OCI-LY1 (cell line): Measurements from ENCODE around the gene PCSK5.

Experiments used
- H2AFZ ChIP-seq: fragments of 200-600 bp; sonication (generic), shearing (Covaris generic); 2 replicates; pipeline ENCODE4 v1.6.0; 2014; ENCODE audit warnings: antibody characterized with exemption, mild to moderate bottlenecking, low read length
- H3F3A ChIP-seq: fragments of 200-600 bp; sonication (generic), shearing (Covaris generic); 2 replicates; pipeline ENCODE4 v1.6.0; 2014; ENCODE audit warnings: mild to moderate bottlenecking, antibody characterized with exemption, low read length, moderate library complexity; ENCODE audit not compliant: insufficient read depth
- H3K27ac ChIP-seq: fragments of 200-600 bp; sonication (generic); 2 replicates; pipeline ENCODE4 v1.5.1; 2014; ENCODE audit warnings: low read length, mixed run types, mild to moderate bottlenecking, low read depth; ENCODE audit not compliant: poor library complexity, severe bottlenecking
- H3K27me3 ChIP-seq: fragments of 200-600 bp; sonication (generic); 2 replicates; pipeline ENCODE4 v1.6.0; 2014; ENCODE audit warnings: antibody characterized with exemption, mild to moderate bottlenecking, low read length, moderate library complexity; ENCODE audit not compliant: insufficient read depth
- H3K36me3 ChIP-seq: fragments of 200-600 bp; sonication (generic); 2 replicates; pipeline ENCODE4 v1.6.1; 2014; ENCODE audit warnings: mild to moderate bottlenecking, antibody characterized with exemption, low read length, moderate library complexity, mixed read lengths; ENCODE audit not compliant: insufficient read depth
- H3K4me1 ChIP-seq: fragments of 200-600 bp; sonication (generic); 2 replicates; pipeline ENCODE4 v1.5.1; 2014; ENCODE audit warnings: mild to moderate bottlenecking, low read length, moderate library complexity; ENCODE audit not compliant: insufficient read depth, severe bottlenecking
- H3K4me2 ChIP-seq: fragments of 200-600 bp; sonication (generic), shearing (Covaris generic); 2 replicates; pipeline ENCODE4 v1.6.1; 2014; ENCODE audit warnings: low read length
- H3K4me3 ChIP-seq: fragments of 200-600 bp; sonication (generic); 2 replicates; pipeline ENCODE4 v1.5.1; 2014; ENCODE audit warnings: low read length, low read depth, mild to moderate bottlenecking, mixed read lengths; ENCODE audit not compliant: poor library complexity, severe bottlenecking
- H3K79me2 ChIP-seq: fragments of 200-600 bp; shearing (Covaris generic); 2 replicates; pipeline ENCODE4 v1.6.1; 2016; ENCODE audit warnings: mixed run types, low read length, mixed read lengths; ENCODE audit not compliant: insufficient read depth
- H3K9ac ChIP-seq: fragments of 200-600 bp; sonication (generic), shearing (Covaris generic); 2 replicates; pipeline ENCODE4 v1.6.1; 2014; ENCODE audit warnings: mild to moderate bottlenecking, low read length, mixed read lengths
- H3K9me2 ChIP-seq: fragments of 200-600 bp; sonication (generic), shearing (Covaris generic); 2 replicates; pipeline ENCODE4 v1.6.1; 2014; ENCODE audit warnings: low read depth, mild to moderate bottlenecking, low read length, mixed read lengths
- H3K9me3 ChIP-seq: fragments of 200-600 bp; shearing (Covaris generic); 2 replicates; pipeline ENCODE4 v1.6.1; 2014; ENCODE audit warnings: low read length, mixed read lengths
- H4K20me1 ChIP-seq: fragments of 200-600 bp; sonication (generic), shearing (Covaris generic); 2 replicates; pipeline ENCODE4 v1.6.0; 2016; ENCODE audit warnings: mild to moderate bottlenecking, low read length; ENCODE audit not compliant: insufficient read depth
- EZH2 ChIP-seq: fragments of 200-600 bp; sonication (generic), shearing (Covaris generic); IDR thresholded peaks from 2 replicates; pipeline ENCODE4 v1.8.0; 2017; ENCODE audit warnings: borderline replicate concordance, mixed run types, mild to moderate bottlenecking, antibody characterized with exemption, low read length, moderate library complexity, mixed read lengths
- TF ChIP-seq, protein P1 (sequence below): fragments of 200-600 bp; sonication (generic), shearing (Covaris generic); IDR thresholded peaks from 2 replicates; pipeline ENCODE4 v1.5.1; 2017; ENCODE audit warnings: mild to moderate bottlenecking, antibody characterized with exemption, low read length, moderate library complexity, mixed read lengths

PCSK5 gene

DNA sequence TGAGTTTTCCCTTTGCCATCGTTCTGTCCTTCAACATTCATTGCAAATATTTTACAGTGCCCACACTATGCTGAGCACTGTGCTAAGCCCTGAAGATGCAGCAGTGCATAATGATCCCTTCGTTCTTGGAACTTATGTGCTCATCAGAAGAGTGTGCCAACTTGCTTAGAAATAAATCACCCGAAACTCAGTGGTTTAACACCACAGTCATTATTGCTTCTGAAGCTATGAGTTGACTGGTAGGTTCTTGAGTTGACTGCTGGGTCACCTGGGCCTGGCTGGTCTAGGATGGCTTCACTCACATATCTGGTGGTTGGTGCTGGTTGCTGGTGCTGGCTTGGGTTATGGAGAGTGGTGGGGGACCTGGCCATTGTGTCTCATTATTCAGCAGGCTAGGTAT lies 20.9 kb downstream of the PCSK5 start:
- H3K4me1 ChIP-seq, result no peaks in the 10 kb centered on the region
- no peak overlapping the region for H3K4me3 ChIP-seq
- H3K36me3 ChIP-seq, result no peaks in the 10 kb centered on the region
- no peak overlapping the region for H2AFZ ChIP-seq
- H3K9ac ChIP-seq, result no peak overlapping the region
- no peak overlapping the region for H3K4me2 ChIP-seq
- no peaks in the 10 kb centered on the region; the same call in 1 of the 2 replicates for H4K20me1 ChIP-seq
- no peaks in the 10 kb centered on the region for H3K9me2 ChIP-seq
- H3K27ac ChIP-seq, result no peak overlapping the region
- H3K79me2 ChIP-seq, result no peaks in the 10 kb centered on the region
- no peak for TF ChIP-seq EZH2
- TF ChIP-seq, protein P1, sequence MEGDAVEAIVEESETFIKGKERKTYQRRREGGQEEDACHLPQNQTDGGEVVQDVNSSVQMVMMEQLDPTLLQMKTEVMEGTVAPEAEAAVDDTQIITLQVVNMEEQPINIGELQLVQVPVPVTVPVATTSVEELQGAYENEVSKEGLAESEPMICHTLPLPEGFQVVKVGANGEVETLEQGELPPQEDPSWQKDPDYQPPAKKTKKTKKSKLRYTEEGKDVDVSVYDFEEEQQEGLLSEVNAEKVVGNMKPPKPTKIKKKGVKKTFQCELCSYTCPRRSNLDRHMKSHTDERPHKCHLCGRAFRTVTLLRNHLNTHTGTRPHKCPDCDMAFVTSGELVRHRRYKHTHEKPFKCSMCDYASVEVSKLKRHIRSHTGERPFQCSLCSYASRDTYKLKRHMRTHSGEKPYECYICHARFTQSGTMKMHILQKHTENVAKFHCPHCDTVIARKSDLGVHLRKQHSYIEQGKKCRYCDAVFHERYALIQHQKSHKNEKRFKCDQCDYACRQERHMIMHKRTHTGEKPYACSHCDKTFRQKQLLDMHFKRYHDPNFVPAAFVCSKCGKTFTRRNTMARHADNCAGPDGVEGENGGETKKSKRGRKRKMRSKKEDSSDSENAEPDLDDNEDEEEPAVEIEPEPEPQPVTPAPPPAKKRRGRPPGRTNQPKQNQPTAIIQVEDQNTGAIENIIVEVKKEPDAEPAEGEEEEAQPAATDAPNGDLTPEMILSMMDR, result no peak
- no peaks in the 10 kb centered on the region for H3K27me3 ChIP-seq
- H3K9me3 ChIP-seq, result no peaks in the 10 kb centered on the region
- no peaks in the 10 kb centered on the region for H3F3A ChIP-seq

DNA sequence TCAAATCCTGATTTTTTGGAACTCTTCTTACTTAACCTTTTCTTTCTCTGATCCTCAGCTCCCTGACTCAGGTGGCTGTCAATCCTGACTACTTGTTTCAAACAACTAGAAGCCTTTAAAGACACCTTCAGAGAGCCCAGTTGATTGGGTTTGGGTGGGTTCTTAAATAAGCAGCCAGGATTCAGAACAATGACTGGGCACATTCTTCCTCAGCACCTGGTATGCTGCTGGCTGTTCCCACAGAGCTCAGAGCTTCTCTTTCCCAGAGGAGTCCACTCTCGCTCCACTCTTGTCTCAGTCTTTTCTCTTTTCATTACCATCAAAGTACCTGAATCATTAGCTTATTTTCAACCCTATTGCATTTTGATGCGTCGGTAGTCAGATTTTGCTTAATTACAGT lies 22.5 kb downstream of the PCSK5 start:
- no peak overlapping the region for H3K4me2 ChIP-seq
- no peaks in the 10 kb centered on the region for H3K9me3 ChIP-seq
- H3K9me2 ChIP-seq, result no peaks in the 10 kb centered on the region
- H3K4me1 ChIP-seq, result no peaks in the 10 kb centered on the region
- H3K36me3 ChIP-seq, result no peaks in the 10 kb centered on the region
- no peak overlapping the region for H2AFZ ChIP-seq
- H3K9ac ChIP-seq, result no peak overlapping the region
- H3K79me2 ChIP-seq, result no peaks in the 10 kb centered on the region
- H3K4me3 ChIP-seq, result no peak overlapping the region
- no peak for TF ChIP-seq EZH2
- TF ChIP-seq, protein P1, result no peak
- H3K27ac ChIP-seq, result no peak overlapping the region
- H3F3A ChIP-seq, result no peaks in the 10 kb centered on the region
- H3K27me3 ChIP-seq, result no peaks in the 10 kb centered on the region
- no peaks in the 10 kb centered on the region; the same call in 1 of the 2 replicates for H4K20me1 ChIP-seq

DNA sequence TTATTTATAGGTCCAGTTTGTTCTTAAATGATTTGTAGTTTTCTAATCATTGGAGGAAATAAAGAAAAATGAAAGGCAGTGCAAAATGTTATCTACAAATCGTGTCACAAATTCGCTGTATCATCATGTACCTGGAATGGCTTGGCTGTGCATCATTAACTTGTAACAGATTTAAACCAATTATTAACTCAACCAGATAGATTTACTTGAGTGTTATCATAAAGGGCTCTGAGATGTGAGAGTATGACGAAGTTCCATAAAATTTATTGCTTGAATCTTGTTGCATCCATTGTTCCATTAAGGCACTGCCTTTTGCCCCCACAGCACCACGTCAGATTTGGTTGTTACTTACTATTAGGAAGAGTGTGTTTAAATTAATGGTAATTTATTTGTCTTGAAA lies 23.5 kb downstream of the PCSK5 start:
- Histone ChIP-seq H3K9ac (no peak overlapping the region), H3K9me2 (no peaks in the 10 kb centered on the region), H3K27ac (no peak overlapping the region), H3K27me3 (no peaks in the 10 kb centered on the region), H3F3A (no peaks in the 10 kb centered on the region), H3K79me2 (no peaks in the 10 kb centered on the region), H3K4me1 (no peaks in the 10 kb centered on the region), H3K4me2 (no peak overlapping the region), H3K9me3 (no peaks in the 10 kb centered on the region), H3K4me3 (no peak overlapping the region), H2AFZ (no peak overlapping the region), H3K36me3 (no peaks in the 10 kb centered on the region), H4K20me1 (no peaks in the 10 kb centered on the region; the same call in 1 of the 2 replicates)
- TF ChIP-seq EZH2, result no peak
- TF ChIP-seq, protein P1, result no peak
